NCI-H1436 (cell line): ENCODE results near the gene PLA2G6.

Experiments used
- DNase-seq: peaks from one replicate; lab custom pipeline; 2025; lab: John Stamatoyannopoulos, UW

Gene PLA2G6

GRCh38 chr22:38072322-38073149, 109.1 kb downstream of the PLA2G6 start:
- no peak for DNase-seq

GRCh38 chr22:38071421-38072321, 110.0 kb downstream of the PLA2G6 start:
- DNase-seq, result no peak

- no peak for DNase-seq
Measured at GRCh38 chr22:38070250-38070921, 111.2 kb downstream of the PLA2G6 start.

DNA sequence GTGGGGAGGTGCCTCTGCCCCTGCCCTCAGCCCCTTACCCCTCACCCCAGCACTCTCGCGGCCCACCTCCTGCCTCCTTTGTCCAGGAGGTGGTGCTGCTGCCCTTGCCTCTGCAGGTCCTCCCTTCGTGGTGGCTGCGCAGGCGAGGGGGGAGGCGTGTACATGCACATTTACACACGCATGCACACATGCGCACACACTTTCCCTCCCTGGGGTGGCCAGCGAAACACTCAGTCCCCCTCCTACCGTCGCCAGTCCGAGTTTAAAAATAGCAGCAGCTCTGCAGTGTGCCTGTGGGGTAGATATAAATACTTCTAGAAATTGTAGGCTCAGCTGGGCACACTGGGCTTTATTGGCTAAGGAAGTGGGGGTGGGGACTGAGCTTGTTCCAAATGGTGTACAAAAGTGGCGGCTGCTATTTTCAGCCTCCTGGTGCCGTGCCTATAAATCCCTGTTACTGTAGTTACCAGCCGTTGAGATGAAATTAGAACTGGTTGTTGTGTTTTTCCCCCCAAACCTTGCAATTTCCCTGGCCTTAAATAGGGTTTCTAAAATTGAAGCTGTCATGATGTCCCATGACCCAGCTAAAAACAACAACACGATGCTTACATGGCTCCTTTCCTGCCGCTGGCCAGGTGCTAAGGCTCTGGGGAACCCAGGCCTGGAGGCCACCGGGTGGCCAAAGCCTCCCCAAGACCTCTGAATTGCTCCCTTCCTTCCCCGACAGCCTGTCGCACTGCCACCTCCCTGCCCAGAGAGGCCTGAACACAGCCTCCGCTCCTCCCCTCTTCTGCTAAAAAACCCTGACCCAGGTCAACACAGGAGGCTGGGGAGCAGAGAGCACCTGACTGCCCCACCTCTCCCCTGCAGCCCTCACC, 112.0 kb downstream of the PLA2G6 start:
- DNase-seq, result no peak

- DNase-seq, result no peak
Measured at GRCh38 chr22:38068641-38069371, 112.8 kb downstream of the PLA2G6 start.

GRCh38 chr22:38067761-38068360, 113.8 kb downstream of the PLA2G6 start:
- DNase-seq, result no peak

DNA sequence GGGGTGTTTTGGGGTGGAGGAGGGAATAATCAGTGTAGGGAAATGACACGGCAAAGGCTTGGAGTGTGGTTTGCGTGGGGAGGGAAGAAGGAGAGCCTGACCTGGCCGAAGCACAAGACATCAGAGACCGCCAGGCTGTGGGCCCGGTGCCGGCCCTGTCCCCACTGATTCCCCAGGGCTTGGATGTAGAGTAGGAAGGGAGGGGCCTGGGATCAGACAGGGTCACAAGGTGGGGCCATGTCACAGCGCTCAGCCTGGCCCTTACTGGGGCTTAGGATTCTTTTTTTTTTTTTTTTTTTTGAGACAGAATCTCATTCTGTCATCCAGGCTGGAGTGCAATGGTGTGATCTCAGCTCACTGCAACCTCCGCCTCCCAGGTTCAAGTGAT, 114.6 kb downstream of the PLA2G6 start:
- DNase-seq, result no peak

- no peak for DNase-seq
Measured at GRCh38 chr22:38066381-38067027, 115.1 kb downstream of the PLA2G6 start.

- DNase-seq, result no peak
Measured at GRCh38 chr22:38065539-38065938, 116.1 kb downstream of the PLA2G6 start.

DNA sequence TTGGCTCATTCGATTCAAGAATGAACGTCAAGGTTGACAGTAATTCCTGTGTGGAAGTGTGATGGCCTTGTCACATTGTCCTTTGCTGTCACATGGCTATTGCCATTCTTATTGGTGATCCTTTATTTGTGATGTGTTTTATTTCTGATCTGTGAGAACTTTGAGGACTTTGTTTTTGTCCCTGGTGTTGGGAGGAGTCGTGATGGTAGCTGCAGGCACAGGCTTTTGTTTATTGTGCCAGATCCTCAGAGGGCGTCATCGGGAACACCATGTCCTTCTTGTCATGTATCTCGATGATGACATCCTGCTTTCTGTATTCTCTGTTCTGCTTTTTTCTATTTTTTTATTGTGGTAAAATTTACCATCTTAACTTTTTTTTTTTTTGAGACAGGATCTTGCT, 118.8 kb downstream of the PLA2G6 start:
- no peak for DNase-seq
